ENCODE data around the gene U2AF1L4. TPM values are rescaled to one million over a fixed set of nuclear protein-coding genes. Genes with fewer than 3 reads are reported as not detected.
"Not testable (repeated sequence)": the region's sequence is repeated elsewhere in the genome, so short reads cannot be mapped to it uniquely, and the experiment has no call there.

The U2AF1L4 gene
- total RNA-seq, 1 experiment from 2014 or later, result 20.0 TPM

DNA sequence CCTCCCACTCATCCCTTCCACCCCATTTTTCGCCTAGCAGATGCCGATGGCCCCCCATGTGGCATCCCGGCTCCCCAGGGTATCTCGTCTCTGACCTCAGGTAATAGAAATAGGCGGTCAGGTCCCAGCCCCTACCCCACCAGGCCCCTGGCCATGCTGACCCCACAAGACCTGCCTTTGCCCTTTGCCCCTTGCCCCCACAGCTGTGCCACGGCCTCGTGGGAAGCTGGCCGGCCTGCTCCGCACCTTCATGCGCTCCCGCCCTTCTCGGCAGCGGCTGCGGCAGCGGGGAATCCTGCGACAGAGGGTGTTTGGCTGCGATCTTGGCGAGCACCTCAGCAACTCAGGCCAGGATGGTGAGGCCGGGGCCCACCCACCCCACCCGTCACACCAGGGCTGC is 35.5 kb upstream of the U2AF1L4 start:
- no peak for DNase-seq (ENCODE audit: low spot score)

DNA sequence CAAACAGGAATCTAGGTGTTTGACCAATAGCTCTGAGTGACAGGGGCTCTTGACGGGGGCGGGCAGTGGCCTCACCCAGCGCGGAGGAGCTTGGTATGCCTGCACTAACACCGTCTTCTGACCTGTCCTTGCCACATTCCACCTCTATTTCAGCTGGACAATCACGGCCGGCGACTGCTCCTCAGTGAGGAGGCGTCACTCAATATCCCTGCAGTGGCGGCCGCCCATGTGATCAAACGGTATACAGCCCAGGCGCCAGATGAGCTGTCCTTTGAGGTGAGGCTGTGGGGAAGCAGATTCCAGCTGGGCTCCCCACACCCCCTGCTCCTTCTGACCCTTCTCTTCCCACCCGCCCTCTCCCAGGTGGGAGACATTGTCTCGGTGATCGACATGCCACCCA is 34.8 kb upstream of the U2AF1L4 start:
- no peak for DNase-seq (ENCODE audit: low spot score)

DNA sequence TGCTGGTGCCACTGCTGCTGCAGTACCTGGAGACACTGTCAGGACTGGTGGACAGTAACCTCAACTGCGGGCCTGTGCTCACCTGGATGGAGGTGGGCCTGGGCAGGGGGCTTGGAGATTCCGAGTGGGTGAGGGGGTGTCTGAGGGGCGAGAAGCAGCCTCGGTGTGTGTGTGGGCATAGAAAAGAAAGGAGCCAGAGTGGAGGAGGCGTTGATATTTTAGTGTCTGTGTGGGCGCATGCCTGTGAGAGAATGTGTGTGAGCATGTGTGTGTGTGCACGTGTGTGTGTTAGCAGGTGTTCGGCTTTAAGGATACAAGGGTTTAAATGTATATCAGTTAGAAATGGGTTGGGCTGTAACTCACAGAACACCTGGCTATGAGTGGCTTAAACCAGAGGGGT is 33.8 kb upstream of the U2AF1L4 start:
- no peak for DNase-seq (ENCODE audit: low spot score)

DNA sequence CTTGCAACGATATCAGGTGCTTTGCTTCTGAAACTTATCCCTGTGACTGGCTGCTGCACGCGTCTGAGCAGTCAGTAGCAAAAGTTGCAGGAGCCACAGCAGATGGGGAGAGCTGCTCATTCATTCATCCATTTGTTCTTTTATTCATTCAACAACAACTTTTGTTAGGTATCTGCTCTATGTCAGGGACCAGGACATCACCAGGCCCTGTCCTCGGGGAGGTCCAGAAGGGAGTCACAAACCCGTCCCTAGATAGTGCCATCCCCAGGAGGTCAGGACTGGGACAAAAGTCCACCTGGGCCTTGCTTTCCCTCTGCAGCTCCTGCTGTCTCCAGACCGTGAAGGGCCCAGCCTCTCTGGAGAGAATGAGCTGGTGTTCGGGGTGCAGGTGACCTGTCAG is 32.7 kb upstream of the U2AF1L4 start:
- no peak for DNase-seq (ENCODE audit: low spot score)

DNA sequence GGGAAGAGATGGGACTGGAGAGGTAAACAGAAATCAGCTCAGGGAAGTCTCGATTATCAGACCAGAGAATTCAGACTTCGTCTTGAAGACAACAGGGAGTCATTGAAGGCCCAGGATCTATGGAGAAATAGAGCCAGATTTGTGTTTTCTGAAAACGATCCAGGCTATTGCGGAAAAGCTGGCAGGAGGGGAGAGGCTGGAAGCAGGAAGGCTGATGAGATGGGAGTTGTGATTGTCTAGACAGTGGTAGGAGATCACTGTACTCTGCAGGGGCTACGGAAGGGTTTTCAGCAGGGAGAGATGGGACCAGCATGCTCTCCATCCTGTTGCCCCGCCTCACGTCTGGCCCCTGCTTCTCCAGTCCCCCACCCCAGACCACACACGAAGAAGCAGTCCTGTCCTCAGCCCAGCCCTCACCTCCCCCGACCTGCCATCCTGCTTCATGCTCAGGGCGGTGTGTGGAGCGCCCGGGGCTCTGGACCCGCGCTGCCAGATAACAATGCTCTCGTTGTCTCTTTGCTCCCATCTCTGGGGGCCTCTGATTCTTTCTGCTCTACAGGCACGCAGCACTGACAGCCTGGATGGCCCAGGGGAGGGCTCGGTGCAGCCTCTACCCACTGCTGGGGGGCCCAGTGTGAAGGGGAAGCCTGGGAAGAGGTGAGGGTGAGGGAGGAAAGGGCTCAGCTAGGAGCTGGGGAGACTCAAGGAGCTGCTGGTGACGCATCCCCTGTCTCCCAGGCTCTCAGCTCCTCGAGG is 32.0 kb upstream of the U2AF1L4 start:
- DNase-seq (ENCODE audit: low spot score), result no peak

DNA sequence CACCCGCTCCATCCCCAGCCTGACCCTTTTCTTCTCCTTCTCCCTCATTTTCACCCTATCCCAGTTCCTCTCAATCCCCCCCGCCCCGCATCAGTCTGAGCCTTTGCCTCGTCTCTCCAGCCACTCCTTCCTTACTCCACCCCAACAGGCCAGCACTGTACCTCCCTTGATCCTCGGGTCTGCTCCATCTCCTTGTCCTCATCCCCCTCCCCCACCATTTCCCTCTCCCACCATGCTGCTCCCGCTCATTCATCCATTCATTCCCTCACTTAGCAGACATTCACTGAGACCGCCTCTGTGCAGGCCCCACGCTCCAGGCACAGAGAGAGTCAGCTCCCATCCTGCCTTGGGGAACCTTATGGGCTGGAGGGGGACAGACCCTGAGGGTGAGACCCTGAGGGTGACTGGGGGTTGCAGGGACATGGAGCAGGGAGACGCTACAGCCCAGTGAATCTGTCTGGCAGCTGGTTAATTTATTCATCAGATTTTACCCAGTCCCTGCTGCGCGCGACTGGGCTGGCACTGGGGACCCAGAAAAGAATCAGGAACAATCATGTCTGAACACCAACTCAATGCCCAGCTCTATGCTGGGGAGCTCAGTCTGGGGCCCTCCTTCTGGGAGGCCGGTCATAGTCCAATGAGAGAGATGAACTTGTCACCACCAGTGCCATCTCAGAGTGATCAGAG is 31.0 kb upstream of the U2AF1L4 start:
- no peak for DNase-seq (ENCODE audit: low spot score)

DNA sequence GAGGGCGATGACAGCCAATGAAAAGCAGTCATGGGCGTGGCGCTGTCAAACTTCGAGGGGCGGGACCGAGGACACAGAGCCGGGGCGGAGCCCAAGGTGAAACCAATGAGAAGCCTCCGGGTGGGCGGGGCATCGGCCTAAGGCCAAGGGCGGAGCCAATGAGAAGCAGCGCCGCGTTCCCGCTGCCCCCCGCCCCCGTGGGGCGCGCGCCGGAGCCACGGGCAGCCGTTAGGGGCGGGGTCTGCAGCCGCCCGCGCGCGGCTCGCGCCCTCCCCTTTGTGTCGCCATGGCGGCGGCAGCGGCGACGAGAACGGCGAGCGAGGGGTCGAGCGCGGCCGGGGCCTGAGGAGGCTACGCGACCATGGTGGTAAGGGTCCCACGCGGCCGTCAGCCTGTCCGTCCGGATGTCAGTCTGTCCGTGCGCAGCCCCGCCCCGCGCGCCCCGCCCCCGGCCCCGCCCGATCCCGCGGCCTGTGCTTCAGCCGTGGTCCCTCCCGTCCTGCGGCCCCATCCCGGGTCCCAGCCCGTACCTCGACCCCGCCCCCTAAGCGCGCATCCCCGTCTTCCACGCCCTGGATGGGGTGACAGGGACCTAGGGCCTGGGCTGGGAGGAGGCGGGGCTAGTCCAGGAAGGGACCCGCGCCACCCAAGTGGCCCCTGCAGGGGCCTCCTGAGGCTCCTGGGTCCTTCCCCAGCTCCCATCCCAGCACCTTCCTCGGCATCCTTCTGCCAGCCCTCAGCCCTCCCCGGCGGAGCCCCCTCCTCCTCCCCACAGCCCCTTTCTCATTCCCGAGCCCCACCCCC is 30.3 kb upstream of the U2AF1L4 start, which contains the start of gene ARHGAP33:
Gene ARHGAP33, plus strand, starts transcription at position 267 of the 804 bp plus-strand sequence. Its CDS starts 95 bp downstream, at position 362.
- peak; percentile 100 for DNase-seq (ENCODE audit: low spot score)

DNA sequence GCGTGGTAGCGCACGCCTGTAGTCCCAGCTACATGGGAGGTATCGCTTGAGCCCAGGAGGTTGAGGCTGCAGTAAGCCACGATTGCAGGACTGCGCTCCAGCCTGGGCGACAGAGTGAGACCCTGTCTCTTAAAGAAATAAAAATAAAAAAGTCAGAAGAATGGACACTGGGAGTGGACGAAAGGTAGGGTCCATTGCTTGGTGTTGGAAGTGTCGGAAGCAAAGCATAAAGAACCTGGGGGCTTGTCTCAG is 29.8 kb upstream of the U2AF1L4 start:
- no peak for DNase-seq (ENCODE audit: low spot score)

DNA sequence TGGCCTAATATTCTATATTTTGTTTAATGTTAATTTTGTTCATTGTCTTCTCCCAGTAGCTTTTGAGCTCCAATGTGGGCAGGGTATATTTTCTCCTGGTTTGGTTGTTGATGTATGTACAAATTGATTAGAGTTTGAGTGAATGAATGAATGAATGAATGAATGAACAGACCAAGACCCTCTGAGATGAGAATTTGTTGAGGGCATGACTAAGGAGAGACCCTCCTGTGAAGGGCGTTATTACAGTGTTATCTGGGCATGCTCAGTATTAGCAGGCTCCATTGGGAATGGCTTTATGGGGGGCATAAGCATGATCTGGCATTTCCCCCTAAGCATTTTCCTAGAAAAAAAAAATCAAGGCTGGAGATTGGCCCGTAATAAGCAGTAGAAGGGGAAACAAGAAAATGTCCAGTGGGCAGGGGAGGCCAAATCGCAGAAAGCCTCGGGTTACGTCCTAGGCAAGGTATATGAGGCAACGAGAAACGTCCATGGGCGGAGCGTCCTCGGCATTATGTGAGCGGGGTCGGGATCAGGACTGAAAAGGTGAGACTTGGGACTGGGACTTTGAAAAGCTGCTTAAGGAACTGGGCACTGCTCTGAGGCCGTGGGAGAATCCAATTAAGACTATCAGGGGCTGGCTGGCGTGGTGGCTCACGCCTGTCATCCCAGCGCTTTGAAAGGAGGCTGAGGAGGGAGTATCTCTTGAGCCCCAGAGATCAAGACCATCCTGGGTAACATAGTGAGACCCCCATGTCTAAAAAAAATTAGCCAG is 29.2 kb upstream of the U2AF1L4 start:
- no peak for DNase-seq (ENCODE audit: low spot score)

DNA sequence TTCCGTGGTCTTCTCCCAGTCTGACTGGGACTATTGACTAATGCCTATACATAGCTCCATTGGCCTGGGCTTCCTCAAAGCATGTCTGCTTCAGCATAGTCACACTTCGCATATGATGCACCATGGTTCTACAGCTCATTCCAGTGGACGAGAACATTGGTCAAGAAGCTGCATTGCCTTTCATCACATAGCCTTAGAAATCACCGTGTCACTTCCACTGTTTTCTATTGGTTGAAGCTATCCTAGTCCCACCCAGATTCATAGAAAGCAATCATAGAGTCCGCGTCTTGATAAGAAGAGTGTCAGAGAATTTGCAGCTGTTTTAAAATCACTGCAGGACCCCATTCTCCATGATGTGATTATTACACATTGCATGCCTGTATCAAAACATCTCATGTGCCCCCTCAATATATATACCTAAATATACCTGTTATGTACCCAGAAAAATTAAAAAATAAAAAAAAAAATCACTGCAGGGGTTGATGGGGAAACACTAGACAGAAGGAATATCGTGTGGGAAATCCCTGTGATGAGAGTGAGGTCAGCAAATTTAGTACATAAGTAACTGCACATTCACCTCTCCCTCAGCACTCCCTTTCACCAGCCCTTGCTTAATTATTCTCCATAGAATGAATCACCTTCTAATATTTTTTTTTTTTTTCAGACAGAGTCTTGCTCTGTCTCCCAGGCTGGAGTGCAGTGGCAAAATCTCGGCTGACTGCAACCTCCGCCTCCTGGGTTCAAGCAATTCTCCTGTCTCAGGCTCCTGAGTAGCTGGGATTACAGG is 28.0 kb upstream of the U2AF1L4 start:
- DNase-seq (ENCODE audit: low spot score), result peak; percentile 30

DNA sequence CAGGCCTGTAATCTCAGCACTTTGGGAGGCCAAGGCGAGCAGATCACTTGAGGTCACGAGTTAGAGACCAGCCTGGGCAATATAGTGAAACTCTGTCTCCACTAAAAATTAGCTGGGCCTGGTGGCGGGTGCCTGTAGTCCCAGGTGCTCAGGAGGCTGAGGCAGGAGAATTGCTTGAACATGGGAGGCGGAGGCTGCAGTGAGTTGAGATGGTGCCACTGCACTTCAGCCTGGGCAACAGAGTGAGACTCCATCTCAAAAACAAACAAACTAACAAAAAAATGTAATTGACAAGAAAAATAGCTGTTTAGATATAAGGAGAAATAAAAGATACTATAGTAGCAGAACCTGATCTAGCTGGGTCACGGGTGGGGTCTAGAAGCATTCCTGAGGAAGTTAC is 27.1 kb upstream of the U2AF1L4 start:
- DNase-seq (ENCODE audit: low spot score), result not testable (repeated sequence)

DNA sequence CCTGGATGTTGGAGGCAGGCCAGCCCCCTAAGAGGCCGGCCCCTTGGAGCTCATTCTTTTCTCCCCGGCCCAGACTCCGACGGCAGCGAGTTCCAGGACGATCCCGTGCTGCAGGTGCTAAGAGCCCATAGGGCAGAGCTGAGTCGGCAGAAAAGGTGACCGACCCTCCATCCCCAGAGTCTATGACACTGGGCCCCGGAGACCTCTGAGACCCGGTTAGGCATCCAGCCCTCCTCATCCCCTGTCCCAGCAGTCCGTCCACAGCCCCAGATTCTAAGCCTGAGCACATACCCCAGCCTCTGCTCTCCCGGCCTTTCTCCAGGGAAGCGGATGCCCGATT is 22.8 kb upstream of the U2AF1L4 start:
- DNase-seq (ENCODE audit: low spot score), result no peak

DNA sequence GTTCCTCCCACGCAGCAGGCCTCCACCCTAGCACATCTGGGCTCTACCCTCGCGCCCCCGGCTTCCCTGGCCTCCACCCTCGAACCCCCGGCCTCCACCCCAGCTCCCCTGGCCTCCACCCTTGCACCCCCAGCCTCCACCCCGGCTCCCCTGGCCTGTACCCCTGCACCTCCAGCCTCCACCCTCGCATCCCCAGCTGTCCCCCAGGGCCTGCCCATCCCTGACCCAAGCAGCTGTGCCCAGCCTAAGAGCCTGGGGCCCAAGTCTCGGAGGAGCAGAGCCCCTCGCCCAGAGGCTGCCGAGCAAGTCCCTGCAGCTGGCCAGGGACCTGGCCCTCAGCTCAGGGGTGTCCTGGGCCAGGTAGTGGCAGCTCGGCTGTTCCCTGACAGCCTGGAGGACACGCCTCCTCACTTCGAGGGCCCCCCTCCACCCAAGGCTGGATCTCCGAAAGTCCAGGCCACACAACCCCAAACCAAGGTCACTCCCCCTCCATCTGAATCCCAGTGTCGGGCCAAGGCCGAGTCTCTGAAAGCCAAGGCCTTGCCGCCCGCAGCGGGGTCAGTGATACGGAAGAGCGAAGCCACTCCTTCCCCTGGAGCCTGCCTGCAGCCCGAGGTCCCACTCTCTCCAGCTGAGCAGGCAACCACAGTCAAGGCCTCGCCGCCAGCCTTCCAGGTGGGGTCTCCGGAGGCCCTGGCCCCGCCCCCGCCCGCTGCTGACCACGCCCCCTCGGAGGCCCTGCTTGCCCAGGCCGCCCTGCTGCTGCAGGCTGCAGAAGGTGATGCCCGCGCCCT is 22.3 kb upstream of the U2AF1L4 start:
- DNase-seq (ENCODE audit: low spot score), result no peak

DNA sequence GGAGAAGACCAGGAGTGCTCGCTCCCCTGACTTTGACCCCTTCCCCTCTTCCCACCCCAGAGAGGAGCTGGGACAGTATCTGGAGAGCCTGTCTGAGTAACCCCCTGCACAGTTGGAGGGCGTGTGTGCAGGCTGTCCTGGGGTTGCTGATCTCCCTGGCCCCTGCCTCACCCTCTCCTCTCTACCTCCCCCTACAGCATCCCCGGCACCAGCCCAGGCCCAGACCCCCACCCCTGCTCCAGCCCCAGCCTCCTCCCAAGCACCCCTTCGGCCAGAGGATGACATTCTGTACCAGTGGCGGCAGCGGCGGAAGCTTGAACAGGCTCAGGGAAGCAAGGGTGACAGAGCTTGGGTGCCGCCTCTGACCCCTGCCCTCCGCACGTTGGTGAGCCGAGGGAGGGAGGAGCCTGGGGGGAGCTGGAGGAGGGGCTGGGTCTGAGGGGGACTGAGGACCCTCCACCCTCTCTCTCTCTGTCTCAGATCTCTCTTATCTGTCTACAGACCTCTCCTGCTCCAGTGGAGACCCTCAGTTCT is 21.4 kb upstream of the U2AF1L4 start:
- no peak for DNase-seq (ENCODE audit: low spot score)

DNA sequence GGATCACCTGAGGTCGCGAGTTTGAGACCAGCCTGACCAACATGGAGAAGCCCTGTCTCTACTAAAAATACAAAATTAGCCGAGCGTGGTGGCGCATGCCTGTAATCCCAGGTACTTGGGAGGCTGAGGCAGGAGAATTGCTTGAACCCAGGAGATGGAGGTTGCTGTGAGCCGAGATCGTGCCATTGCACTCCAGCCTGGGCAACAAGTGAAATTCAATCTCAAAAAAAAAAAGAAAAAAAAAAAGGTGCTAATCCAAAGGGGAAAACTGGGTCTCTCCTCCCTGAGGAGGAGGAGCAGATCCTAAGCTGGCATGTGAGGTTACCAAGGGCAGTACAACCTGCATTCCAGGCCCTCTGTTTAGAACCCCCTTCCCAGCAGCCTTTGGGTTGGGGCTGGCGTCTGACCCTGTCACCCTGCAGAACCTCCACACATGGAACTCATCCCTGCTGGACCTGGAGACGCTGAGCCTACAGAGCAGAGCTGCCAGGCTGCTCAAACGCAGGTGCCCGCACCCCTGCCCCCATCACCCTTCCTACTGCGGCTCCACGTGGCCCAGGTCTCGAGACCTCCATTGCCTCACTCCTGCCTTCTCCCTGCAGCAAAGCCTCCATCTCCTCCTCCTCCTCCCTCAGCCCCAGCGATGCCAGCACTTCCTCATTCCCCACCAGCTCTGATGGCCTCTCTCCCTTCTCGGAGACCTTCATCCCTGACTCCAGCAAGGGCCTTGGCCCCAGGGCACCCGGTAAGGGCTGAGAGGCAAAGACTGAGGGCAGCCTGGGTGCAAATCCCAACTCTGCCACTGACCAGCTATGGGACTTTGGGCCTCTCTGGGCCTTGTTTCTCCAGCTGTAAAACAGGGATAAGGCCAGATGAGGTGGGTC is 19.5 kb upstream of the U2AF1L4 start:
- no peak for DNase-seq (ENCODE audit: low spot score)

DNA sequence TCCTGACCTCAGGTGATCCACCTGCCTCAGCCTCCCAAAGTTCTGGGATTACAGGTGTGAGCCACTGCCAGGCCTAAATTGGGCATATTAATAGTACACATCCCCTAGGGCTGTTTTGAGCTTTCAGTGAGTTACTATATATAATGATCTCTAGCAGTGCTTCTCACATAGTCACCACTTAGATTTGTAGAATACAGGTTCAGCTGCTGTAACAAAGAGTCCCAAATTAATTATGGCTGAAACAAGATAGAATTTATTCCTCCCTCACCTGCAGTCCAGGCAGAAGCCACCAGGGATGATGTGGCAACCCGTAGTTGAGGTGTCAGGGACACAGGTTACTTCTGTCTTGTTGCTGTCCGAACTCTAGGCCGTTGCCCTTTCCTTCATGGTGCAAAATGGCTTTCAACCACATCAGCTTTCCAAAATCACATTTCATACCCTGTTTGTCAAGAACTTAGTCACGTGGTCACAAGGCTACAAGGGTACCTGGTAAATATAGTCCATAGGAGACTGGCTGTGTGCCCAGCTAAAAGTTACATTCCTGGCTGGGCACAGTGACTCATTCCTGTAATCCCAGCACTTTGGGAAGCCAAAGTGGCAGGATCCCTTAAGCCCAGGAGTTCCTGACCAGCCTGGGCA is 15.6 kb upstream of the U2AF1L4 start:
- no peak for DNase-seq (ENCODE audit: low spot score)

DNA sequence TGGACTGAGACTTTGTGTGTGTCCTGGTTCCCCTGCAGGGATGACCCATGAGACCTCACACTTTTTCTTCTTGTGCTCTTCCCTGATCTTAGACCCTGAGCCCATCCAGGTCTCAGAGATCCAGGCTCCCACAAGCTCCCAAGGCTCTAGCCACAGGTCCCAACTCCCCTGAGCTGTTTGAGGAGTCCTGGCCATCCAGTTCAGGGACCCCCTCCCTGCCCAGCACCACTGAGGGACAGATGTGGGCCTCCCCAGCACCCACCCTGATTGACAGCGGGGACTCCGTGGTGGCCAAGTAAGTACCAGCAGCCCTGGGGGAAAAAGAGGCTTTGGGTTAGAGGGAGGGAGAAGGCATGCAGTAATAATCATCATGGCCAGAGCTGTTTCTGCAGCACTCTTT is 14.5 kb upstream of the U2AF1L4 start:
- DNase-seq (ENCODE audit: low spot score), result no peak

DNA sequence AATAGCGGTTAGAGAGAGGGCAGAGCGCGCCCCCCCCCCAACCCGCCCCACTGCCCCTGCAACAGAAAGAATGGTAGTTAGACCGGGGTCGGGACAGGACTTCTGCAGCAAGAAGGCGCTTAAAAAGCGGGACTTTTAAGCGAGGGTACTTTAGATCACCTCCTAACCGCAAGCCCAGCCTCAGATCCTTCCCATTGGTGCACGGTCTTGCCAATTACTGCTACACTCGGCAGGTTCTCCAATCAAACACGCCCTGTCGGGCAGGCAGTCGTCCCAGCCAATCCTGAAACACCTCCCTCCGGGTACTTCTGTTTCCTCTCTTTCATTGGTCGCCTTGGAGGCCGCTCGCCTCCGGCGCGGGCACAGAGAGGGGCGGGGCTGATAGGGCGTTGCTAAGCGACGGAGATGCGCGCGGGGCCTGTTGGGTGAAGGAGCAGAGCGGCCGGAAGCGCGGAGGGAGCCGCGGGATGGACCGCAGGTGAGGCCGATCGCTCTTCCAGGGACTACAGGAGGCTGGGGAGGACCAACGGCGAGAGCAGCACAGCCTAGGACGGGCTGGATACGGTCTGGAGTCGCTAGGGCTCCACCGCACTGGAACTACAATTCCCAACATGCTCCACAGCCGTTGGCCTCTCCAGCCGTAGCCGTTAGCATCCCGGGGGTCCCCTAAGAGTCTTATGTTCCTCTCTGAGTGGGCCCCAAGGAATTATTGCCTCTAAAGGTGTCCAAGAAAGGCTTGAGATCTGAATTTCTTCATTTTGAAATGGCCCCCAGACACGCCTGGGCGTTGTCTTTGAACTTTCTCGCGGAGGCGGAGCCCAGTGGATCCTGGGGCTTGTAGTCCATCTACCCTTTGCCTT is 12.8 kb upstream of the U2AF1L4 start, which contains the start of gene PROSER3:
Gene PROSER3, plus strand, starts transcription at position 428 of the 860 bp plus-strand sequence. Its CDS starts 40 bp downstream, at position 468.
- peak; percentile 100 for DNase-seq (ENCODE audit: low spot score)

Measured in HT-29 (cell line).